Choroid plexus epithelial cell (primary cell): ENCODE measurements around the gene AAMP.

ENCODE experiments used
- DNase-seq: peaks from one replicate; pipeline ENCODE4 v3.0.0-alpha.2; 2010; ENCODE audit warnings: low read depth
- H3K4me3 ChIP-seq: 2 replicates; pipeline ENCODE4 v1.5.1; 2011; ENCODE audit warnings: low read depth, mild to moderate bottlenecking, control low read depth, low read length, moderate library complexity
- CTCF ChIP-seq: conservative IDR thresholded peaks from 2 replicates; pipeline ENCODE4 v1.5.1; 2011; ENCODE audit warnings: low read depth, mild to moderate bottlenecking, control low read depth, inconsistent platforms, low read length, moderate library complexity

AAMP gene

GRCh38 chr2:218228366-218229090 is 41.4 kb downstream of the AAMP start:
- DNase-seq, result peak; percentile 27
- no peak for TF ChIP-seq CTCF
- H3K4me3 ChIP-seq, result no peak overlapping the region

GRCh38 chr2:218226903-218227302 is 43.0 kb downstream of the AAMP start:
- H3K4me3 ChIP-seq, result no peak overlapping the region
- no peak for DNase-seq
- TF ChIP-seq CTCF, result no peak

- TF ChIP-seq CTCF, result no peak
- no peak overlapping the region for H3K4me3 ChIP-seq
- peak; percentile 29 for DNase-seq
Measured at GRCh38 chr2:218224186-218224585, 45.8 kb downstream of the AAMP start.

GRCh38 chr2:218223046-218223445 is 46.9 kb downstream of the AAMP start:
- TF ChIP-seq CTCF, result no peak
- no peak overlapping the region for H3K4me3 ChIP-seq
- no peak for DNase-seq

- H3K4me3 ChIP-seq, result no peak overlapping the region
- DNase-seq, result no peak
Measured at GRCh38 chr2:218221000-218221399, 48.9 kb downstream of the AAMP start.

GRCh38 chr2:218219934-218220333 is 50.0 kb downstream of the AAMP start:
- no peak for TF ChIP-seq CTCF
- DNase-seq, result no peak
- no peak overlapping the region for H3K4me3 ChIP-seq

More at GRCh38 chr2:218221000-218221399, 48.9 kb downstream of the AAMP start:
- TF ChIP-seq CTCF, result no peak
